IPS-NIHi7 (cell line): Measurements from ENCODE around the gene AFF1.
"Not testable (repeated sequence)": the region's sequence is repeated elsewhere in the genome, so short reads cannot be mapped to it uniquely, and the experiment has no call there.

Source experiments
- DNase-seq: peaks from one replicate; pipeline ENCODE4 v3.0.0; 2012; ENCODE audit warnings: mixed read lengths; ENCODE audit errors: extremely low spot score

The AFF1 gene

DNA sequence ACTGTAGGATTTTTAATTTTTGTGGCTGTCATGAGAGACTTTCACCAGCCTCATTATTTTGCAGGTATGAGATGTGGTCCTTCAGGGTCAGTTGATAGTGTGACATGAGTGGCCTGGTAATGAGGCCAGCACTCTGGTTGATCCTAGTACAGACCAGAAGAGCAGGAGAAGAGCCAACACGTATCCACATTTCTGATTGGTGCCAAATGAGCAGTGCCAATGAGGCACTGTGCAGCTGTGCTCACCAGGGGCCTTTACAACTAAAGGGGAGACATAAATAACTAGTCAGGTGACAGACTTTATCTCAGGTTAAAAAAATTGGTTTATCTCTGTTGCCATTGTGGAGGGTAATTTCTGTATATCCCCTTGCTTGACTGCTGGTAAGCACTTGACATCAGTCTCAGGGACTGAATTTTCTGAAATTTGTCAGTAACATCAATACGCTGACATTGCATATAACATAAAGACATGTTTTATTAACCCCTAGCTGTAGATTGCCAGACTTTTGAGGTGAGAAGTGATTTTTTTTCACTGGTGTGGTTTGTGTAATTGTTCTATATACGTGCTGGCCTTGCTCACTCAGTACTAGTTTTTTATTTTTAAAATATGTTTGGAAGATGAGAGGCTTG lies 101.2 kb downstream of the AFF1 start:
- DNase-seq, result no peak

DNA sequence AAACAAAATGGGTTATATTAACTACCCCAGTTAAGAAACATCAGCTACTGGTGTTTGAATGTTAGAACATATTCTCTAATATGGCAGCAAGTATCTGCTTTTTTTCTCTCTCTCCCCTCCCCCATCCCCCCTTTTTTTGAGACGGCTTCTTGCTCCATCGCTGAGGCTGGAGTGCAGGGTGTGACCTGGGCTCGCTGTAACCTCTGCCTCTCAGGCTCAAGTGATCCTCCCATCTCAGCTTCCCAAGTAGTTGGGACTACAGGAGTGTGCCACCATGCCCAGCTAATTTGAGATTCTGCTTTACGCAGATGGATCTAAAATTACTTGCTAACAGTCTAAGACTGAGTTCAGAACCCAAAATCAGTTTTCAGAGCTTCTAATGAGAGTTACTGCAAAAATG lies 101.9 kb downstream of the AFF1 start:
- DNase-seq, result no peak

DNA sequence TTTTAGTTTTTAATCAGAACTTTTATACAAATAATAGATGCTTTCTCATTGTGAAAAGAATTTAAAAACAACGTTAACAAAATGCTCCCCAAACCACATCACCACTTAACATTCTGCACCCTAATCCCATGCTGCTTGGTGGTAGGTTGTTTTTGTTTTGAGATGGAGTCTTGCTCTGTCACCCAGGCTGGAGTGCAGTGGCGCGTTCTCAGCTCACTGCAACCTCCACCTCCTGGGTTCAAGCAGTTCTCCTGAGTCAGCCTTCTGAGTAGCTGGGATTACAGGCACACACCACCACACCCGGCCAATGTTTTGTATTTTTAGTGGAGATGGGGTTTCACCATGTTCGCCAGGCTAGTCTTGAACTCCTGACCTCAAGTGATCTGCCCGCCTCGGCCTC lies 102.4 kb downstream of the AFF1 start:
- not testable (repeated sequence) for DNase-seq

DNA sequence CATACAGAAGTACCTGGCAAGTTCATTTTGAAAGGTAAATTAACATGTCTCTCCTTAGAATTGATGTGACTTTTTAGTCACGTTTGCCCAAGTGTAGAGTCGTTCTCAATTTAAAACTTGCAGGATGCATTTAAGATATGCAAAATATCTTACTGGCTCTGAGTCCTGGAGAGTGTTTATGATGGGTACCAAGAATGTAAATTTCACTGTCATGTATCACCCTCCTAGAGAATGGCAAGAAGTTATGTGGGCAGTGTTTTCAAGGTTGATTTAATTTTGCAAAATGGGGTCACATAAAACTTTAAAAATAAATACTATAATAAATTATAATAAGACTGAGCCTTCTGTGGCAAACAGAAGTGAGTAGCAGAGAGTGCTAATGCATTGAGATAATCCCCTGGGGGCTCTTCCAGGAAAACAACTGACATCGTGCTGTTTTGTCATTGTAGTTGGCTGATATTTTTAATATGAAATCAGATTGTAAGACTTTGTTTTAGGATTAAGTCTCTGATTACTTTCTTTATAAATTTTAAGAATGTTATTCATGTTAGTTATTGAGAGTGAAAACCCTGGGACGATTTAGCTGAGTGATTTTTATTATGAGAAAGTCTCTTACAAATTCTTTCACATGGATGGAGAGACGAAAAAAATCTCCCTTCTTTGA lies 103.0 kb downstream of the AFF1 start:
- DNase-seq, result no peak

DNA sequence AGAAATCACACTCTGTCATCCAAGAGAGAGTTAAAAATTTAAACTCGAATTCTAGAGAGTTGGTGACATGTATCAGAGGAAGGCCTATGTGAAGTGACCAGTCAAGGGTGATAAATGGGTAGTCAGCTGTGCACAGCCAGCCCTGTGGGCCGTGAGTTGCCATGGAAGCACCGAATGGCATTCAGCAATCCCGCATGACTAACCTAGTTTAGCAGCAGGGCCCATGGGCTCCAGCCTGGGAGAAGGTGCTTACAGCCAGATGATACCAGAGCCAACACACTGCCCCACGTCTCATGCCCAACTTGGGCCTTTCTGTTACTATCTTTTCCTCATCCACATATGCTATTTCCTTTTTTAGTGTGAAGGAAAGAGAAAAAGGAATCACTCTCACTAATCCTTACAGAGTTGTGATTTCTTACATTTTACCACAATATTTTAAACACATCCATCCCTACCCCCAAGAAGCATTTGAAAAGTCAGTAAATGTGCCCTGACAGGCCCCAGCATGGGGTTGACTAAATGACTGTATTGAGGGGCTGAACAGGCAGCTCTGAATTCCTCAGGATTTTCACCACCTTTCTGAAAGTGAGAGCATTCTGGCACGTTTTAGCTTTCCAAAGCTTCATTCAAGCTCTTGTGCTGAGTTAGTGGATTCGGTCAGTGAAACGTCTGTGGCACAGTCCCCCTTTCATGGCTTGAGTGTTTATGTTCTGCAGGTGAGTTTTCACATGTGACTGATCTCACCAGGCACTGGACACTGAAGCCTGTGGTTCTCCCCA lies 104.2 kb downstream of the AFF1 start:
- DNase-seq, result peak; percentile 55

DNA sequence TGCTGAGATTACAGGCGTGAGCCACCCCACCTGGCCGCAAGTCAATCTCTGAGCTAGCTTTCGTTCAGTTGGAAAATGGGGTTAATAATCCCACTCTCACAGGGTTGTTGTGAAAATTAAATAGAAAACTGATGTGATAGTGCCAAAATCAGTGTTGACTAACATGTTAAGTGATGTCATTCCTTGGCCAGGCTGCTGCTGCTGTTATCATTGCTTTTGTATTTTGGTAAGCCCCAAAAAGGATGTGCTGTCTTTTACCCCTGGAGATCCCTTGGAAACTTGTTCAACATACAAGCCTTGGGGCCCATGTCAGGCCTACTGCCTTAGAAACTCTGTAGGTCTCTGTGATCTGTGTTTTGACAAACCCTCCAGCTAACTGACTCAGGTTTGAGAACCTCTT lies 106.3 kb downstream of the AFF1 start:
- no peak for DNase-seq

DNA sequence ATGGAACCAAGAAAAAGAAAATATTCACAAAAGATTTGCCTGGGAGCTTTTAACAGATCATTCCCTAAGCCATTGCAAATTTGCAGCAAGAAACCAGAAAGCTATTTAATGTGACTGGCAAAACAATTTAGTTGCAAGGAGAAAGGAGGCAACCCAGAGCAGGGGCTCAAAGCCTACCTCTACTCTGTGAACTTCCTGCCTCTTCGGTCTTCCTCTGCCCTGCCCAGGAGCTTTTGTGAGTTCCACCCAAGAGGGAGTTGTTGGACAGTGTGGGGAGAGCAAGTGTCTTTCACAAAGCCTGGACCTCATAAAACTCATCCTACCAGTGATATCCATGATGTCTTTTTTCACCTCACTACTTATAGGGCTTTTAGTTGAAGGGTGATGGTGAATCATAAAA lies 107.4 kb downstream of the AFF1 start:
- DNase-seq, result no peak

DNA sequence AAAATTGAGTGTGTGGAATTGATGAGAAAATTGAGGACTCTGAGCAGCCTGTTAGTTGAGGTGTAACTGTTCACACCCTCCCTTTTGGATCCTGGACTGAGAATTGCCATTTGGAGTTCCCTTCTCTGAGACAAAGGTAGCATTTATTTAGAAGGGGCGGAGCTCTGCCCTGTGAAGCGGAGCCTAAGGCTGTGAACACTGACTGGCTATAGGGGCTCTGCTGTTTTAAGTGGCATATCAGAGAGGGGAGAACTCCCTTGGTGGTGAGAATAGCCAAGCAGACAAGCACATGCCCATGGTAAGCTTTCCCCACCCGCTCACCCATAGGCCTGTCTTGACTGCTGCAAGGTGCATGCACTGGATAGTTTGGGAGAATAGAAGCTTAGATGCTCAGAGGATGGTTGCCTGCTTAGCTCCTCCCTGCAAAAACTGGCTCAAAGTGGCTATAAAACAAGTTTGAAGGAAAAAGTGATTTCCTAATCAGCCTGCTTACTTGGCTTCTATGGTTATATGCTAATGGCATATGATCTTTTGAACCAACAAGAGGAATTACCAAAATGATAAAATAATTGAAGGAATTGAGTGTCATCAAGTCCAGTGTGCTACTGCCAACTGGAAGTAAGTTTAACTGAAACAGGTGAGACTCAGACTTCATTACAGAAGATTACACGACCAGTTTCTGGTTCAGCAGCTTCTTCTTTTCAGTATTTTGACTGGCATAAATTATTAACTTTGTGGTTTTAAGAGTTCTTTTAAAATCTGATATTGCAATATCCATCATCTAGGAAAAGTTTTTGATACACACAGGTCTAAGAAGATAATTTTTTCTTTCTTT lies 108.4 kb downstream of the AFF1 start:
- no peak for DNase-seq

DNA sequence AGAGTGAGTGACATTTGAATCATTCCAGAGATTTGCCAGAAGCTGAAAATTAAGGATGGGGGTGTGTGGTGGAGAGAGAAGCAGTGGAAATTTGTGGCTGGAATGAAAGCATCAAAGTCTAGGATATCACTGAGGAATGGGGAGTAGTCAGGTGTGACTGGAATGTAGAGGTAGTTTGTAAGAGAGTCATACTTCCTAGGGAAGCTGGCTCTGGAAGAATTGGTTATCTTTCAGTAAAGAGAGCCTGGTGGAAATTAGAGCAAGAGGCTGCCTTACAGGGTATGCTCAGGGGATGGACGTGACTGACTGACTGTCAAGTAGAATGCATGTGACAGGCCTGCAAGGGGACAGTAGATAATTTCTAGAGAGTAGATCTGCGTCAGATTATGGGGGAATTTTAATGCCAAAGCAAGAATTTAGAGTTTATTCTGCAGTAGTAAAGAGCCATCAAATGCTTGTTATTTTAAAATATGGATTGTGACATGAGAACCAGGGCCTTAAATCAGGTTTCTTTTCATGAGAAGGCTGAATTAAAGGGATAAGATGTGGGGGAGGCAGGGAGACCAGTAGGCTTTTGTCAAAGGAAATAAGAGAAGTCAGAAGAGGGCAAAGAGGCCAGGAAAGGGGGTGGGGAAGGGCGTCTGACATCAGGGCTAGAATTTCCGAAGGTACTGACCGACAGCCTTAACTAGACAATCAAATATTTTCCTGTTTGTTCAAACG lies 109.9 kb downstream of the AFF1 start:
- no peak for DNase-seq

DNA sequence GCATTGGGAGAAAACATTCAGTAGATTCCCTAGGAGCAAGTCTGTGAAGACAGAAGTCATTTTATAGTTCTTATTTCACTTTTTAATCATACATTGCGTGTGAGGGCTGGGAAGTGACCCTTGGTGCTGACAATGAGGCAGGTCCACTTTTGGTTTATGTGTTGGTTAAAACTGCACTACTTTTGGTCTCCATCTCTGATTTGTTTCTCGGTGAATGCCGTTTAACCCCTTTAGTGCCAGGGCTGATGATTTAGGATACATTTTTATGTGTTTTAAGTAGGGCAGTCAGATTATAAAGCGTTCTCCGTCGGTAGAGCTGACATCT lies 110.4 kb downstream of the AFF1 start:
- no peak for DNase-seq

DNA sequence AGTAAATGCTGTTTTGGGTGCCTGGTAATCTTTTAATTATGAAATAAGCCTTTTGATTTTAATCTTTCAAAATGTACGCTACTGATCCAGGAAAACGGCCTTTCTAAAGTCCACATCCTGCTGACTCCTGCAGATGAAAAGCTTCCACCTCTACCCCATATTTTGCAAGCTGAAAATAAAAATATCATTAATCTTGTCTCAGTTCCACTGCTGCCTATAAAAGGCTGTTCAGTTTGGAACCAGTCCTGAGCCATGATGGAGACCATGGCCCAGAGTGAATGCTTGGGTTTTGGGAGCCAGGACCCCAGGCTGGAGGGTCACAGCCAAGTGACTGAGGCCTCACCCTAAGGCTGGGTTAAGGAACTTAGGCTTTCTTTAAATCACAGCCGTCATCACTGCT lies 110.8 kb downstream of the AFF1 start:
- DNase-seq, result no peak

DNA sequence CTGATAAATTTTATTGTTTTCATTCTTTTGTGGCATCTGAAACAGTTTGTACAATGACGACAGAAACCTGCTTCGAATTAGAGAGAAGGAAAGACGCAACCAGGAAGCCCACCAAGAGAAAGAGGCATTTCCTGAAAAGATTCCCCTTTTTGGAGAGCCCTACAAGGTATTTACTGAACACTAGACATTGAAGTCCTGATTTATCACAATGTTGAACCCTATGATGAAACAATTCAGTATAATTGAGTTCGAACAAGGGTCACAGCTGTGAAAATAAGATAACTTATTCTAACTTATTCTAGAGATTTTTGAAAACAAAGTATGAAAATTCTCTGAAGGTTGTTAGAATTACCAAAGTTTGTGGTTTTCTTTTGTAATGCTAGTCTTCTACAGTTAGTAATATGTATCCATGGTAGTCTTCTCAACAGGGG lies 111.3 kb downstream of the AFF1 start:
- DNase-seq, result no peak

DNA sequence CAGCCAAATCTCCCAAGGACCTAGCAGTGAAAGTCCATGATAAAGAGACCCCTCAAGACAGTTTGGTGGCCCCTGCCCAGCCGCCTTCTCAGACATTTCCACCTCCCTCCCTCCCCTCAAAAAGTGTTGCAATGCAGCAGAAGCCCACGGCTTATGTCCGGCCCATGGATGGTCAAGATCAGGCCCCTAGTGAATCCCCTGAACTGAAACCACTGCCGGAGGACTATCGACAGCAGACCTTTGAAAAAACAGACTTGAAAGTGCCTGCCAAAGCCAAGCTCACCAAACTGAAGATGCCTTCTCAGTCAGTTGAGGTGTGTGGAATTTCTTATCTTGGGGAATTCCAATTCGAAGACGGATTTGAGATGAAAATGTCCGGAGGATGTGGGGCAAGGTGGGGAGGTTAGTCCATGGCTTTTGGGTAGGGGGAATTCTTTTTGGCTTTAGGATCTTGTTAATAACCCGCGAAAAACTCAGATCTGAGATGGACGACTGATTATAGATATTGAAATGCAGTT lies 112.5 kb downstream of the AFF1 start:
- DNase-seq, result no peak

DNA sequence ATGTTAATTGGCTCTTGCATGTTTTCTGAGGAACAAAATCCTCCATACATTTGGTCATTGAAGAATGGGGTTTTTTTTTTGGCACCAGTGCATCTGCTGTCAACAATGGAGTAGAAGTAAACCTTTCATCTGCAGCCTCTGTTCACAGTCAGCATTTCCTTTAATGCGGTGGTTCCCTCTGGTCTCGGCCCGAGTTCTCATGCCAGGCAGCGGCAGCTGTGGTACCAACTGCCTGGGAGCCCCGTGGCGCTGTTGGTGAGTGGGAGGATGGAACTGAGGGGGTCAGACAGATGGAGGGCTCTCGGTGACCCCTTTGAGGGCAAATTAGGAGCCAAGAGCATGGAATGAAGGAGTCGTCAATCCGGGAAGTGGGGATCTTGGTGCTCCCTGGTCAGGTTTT lies 114.7 kb downstream of the AFF1 start:
- DNase-seq, result no peak

DNA sequence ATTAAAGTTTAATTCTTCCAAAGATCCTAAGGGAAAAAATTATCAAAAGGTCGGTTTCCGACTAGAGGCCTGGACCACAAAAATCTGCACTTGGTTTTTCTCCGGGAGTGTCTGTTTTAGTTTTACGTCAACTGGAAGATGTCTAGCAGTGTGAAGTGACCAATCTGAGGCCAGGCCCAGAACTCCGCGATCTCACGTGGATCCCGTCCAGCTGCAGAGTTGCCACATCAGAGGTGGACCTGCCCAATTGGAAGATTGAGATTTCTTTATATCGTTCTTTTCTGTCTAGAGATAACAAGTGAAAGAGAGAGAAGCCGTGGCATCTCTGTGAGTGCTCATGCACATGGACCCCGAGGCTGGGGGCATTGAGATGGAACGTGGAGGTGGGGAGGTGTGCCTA lies 115.8 kb downstream of the AFF1 start:
- DNase-seq, result no peak

DNA sequence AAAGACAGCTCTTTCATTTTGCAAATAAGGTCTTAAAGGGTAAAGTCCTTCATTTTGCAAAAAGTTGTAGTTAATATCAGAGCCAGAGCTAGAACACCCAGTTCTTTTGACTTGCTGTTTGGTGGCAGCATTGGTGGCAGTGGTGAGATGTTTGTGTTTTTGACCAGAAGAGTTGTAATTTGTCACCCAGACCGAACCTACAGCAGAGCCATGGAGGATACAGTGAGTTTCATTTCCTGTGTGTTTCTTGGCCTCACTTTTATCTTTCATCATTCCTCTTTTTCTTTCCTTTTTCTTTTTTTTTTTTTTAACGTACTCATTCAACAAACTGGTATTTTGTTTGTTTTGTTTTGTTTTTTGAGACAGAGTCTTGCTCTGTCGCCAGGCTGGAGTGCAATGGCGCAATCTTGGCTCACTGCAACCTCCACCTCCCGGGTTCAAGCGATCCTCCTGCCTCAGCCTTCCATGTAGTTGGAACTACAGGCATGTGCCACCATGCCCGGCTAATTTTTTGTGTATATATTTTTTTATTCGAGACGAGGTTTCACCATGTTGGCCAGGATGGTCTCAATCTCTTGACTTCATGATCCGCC lies 116.4 kb downstream of the AFF1 start:
- DNase-seq, result no peak

DNA sequence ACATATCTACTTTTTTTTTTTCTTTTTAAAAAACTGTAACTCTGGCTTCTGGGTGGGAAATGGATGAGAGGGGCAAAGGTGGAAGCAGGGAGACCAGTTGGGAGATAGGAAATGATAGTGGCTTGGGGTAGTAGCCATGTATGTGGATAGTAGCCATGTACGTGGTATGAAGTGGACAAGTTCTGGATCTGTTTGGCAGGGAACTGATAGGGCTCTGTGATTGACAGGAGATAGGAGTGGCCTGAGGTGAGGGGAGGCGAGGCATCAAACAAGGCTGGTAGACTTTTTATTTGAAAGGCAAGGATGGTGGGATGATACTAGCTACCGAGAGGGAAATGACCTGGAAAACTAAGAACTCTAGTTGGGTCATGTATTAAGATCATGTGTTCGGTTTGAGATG lies 117.8 kb downstream of the AFF1 start:
- DNase-seq, result no peak

DNA sequence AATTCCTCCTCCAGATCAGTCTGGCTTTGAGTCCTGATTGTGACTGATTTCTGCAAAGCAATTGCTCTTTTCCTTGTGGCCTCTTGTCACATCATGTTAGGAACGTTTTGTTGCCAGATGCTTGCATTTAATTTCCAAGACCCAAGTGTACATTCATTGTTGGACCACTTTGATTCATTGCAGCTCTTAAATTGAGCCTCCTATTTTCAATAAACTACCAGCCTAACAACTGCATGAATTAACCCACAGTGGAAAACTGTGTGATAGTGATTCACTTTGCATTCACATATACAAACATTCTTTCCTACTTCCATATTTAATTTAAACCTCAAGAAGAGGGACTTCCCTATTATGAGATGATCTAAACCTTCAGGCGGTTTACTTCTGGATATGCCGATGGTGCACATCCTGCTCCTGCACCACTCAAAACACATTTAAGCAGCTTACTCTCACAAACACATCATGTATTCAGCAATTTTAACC lies 118.4 kb downstream of the AFF1 start:
- DNase-seq, result no peak

DNA sequence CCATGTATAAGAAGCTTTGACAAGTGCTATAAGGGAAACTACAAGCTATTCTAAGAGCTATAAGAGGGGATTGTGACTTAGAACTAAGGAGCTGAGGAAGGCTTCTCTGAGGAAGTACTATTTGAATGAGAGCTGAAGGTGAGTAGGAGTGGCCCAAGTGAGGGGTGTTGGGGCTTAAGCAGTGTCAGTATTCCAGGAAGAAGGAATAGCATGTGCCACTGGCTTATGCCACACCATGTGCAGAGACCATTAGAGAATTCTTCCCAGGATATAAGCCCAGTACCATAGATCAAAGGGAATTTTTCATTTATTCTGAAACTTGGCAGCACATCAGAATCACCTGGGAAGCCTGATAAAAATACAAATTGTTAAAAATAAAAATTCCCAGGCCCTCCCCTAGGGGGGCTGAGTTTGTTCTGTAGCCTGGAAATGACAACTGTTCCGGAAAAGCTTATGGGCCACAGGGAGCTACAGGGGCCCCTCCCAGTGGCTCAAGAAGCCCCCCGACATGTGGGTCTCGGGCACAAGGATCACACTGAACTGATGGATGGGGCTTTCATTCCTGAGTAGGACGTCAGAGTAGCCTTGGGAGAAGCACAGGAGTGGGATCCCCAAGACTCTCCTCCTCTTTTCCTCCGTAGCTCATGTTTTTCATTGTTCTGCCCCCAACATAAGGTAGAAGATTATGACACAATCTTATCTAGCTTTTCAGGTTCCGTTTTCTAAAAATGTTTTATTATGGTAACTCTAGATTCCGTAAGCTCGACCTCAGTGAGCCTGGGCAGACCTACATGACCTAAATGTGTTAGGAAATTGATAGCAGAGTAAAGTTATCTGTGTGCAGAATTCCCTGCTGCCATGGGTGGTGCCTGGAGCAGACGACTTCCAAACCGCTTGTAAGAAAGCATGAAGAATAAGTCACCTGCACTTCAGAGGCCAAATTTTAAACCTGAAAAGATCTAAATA lies 119.3 kb downstream of the AFF1 start:
- DNase-seq, result no peak

DNA sequence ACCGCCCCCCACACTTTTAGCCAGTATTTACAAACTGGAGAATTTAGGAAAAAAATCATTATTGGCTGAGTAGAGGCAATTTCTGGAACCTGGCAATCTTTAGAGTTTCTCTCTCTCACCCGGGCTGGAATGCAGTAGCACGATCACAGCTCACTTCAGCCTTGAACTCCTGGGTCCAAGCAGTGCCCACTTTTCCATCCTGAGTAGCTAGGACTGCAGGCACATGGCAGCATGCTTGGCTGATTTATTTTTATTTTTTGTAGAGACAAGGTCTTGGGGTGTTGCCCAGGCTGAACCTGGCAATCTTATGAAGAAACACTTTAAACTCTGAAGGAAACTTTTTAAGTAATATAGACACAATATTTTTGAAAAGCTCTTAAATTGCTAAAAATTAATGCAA lies 120.1 kb downstream of the AFF1 start:
- DNase-seq, result no peak
